IPS DF 19.7 (cell line): ENCODE measurements around the gene NDUFA11.

Experiments used
- DNase-seq: peaks from one replicate; pipeline ENCODE4 v3.0.0-alpha.2; 2013; ENCODE audit warnings: low read depth, low spot score

The NDUFA11 gene

DNA sequence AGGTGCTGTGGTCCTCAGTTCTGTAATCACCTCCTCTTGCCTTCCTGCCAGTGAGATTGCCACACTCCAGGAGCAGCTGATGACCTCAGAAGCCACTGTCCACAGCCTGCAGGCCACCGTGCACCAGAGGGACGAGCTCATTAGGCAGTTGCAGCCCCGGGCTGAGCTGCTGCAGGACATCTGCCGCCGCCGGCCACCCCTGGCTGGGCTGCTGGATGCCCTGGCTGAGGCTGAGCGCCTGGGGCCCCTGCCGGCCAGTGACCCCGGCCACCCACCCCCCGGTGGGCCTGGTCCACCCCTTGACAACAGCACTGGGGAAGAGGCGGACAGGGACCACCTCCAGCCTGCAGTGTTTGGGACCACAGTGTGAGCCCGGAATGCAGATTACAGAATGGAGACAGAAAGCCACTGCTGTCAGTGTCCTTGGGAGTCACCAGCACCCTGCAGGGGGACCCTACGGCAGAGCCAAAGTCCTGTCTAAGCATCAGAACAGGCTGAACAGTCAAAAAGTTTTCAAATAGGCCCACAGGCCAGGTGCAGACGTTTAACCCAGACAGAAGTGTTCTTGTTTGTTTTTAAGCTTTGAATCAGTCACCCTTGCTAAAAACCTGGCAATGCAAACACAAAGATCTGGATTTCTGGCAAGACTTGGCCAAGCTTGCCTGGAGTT is 5.3 kb upstream of the NDUFA11 start:
- DNase-seq = no peak

DNA sequence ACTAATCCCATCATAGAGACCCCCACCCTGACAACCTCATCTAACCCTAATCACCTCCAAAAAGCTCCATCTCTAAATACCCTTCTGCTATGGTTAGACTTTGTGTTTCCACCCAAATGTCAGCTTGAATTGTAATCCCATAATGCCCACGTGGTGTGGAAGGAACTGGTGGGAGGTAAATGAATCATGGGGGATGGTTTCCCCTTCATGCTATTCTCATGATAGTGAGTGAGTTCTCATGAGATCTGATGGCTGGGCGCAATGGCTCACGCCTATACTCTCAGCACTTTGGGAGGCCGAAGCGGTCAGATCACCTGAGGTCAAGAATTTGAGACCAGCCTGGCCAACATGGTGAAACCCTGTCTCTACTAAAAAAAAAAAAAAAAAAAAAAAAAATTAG is 3.7 kb upstream of the NDUFA11 start:
- DNase-seq = no peak

DNA sequence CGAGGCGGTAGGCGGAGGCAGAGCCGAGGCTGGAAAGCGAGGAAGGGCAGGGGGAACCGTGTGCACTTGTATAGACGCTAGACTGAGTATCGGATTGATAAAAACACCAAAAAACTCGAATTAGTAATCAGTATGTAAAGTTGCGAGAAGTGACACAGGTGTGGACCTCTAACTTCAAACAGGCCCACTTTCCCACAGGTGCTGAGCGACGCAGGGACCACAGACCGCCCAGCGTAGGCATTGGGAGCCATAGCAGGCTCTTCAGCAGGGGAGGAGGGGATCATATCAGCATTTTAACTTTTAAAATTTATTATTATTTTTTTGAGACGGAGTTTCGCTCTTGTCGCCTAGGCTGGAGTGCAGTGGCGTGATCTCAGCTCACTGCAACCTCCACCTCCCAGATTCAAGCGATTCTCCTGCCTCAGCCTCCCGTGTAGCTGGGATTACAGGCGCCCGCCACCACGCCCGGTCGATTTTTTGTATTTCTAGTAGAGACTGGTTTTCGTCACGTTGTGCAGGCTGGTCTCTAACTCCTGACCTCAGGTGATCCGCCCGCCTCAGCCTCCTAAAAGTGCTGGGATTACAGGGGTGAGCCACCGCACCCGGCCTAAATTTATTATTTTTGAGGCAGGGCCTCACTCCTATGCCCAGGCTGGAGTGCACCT is 1.7 kb upstream of the NDUFA11 start:
- DNase-seq = no peak

DNA sequence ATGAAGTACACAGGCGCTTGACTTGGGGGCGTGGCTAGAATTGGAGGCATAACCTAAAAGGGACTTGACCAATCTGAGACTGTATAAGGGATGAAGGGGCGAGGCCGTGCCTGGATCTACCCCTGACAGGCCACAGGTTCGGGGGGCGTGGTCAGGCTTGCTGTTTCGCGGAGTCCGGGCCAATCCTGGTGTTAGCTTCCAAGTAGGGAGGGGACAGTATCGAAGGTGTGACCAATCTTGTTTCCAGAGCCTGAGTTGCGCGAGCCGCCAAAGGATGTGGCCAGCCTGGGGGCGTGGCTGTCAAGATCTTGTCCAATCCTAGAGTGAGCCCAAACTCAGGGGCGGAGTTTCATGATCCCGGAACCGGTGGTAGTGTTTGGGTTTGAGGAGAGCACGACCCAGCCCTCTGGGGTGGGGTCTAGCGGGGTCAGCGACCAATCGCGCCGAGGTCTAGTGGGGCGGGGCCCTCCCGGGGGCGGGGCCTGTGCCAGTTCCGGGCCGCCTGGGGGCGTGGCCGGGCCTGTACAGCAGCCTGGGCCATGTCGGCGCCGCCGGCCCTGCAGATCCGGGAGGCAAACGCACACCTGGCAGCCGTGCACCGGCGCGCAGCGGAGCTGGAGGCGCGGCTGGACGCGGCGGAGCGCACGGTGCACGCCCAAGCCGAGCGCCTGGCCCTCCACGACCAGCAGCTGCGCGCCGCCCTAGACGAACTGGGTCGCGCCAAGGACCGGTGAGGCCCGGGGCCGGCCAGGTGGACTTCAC is 943 bp upstream of the NDUFA11 start, which contains the start of gene VMAC:
Gene VMAC (plus strand): TSS at position 521 of the 762 bp plus-strand sequence. CDS start 19 bp downstream, at position 540.
- DNase-seq = peak; percentile 99

DNA sequence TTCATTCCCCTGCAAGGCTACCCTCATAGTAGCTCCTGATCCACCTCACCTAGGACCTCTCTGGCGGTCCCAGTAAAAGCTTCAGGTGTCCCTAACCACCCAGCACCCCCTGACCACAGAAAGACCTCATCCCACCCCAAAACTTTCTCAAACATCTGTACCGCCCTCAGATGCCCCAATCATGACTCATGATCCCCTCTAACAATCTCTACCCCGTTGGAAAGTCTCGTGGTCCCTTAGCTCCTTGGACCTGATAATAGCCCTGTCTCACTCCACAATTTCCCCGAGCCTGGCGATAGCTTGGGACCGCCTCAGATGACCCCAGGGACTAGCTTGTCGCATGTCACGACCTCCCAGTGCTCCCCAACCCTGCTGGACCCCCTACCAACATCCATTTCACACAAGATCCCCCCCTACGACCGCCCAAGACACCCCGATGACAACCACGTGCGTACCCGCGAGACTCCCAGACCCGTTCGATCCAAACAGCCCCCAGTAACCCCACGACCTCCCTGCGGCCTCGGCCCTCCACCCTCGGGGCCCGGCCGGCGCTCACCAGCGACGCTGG is 450 bp downstream of the NDUFA11 start:
- no peak for DNase-seq

DNA sequence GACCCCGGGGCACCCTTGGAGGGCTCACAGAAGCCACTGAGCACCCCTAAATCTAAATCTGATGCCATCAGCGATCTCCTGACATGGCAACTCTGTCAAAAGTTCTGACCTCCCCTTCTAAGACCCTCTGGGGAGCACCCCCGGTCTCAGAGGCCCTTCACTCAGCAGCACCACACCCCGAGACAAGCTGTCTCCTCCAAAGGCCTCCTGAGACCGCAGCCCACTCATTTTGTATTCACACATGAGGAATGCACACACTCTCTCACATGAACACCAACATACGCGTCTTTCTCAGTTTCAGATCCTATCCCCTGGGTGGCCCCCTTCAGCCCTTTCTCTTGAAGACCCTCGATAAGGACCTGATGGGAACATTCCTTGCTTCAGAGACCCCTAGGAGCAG is 2.6 kb downstream of the NDUFA11 start:
- DNase-seq = no peak

DNA sequence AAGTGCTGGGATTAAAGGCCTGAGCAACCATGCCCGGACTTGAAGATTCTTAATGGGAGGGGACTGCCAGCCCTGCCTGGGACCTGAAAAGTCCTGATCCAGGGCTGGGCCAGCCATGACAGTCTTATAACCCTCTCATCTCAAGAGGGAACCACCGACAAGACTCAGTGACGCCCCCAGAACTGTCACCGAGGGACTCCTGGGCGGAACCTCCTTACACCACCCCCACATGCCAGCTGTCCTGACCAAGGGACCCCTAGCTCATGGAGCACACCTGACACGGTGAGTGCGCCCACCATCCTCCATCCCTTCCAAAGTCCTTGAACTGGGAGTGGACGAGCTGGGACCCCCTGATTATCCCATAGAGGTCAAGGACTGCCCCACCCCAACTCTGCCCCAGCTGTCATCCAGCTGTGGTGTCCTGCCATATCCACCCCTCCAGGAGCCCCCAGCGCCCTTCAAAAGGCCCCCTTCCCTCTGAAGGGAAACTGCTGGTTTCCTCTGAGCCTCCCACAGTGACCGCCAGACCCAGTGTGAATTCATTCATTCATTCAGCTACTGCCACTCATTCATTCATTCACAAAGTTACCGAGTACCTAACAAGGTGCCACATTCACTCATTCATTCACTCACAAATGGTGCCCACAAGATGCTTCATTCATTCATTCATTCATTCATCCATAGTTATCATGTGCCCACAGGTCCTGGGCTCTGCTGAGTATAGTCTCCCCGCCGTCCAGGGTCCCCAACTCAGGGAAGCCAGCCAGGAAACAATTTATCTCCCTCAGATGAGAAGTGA is 3.7 kb downstream of the NDUFA11 start:
- DNase-seq = no peak

DNA sequence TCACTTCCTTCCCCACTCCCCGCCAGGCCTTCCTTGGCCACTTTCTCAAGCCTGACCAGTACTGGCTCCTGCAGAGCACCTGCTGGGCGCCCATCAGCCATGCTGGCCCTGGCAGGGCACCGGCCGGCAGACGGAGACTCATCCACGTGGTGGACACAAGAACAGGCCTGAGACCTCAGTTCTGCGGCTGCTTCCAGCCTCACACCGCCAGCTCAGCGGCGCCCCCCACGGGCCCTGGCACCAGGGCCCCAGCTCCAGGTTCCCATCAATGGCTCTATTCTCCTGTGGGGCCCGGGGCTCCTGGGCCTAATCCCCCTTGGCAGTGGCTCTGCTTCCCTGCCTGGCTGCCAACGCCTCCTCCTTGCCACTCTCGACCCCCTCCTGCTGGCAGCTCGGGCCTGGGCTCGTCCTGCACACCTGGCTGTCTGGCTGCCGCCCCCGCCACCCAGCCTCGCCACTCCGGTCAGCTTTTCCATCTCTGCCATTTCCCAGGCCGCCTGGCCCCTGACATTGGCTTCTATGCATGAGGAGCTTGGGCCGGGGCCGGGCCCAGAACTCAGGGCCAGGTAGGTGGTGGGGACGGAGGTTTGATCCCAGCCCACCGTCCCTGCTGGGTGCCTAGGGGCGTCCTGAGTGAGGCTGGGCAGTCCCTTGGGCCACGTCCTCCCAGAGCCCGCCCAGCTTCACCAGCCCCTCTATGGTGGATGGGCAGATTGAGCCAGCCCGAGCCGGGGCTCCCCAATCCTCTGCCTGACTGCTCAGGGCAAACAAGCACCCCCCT is 6.2 kb downstream of the NDUFA11 start:
- no peak for DNase-seq

DNA sequence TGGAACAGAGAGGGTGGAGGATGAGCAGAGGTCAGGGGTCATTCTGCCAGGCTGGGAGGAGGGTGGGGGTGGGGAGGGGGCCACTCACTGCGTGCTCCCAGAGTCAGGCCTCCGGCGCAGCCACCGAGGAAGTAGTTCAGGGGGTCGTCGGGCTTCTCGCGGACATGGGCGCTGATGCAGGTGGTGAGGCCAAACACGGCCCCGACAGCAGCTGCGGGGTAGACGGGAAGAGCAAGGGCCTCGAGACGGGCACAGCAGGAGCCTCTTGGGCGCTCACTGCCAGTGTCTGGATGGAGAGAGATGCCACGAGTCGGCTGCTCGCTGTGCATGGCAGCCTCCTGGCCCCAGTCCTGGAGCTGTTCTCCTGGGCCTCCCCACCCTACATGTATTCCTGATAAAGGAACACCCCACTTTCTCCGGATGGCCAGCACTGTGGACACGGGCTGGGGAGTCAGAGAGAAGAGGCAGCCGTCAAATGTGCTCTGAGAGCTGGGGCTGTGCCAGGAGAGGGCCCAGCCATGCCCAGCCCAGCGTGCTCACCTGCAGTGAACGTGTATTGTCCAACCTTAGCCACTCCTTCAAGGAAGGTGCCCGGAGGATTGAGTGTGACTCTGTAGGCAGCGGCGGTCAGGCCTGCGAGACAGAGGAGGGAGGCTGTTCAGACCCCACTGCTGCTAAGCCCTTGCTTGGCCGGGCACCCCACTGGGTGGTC is 7.1 kb downstream of the NDUFA11 start:
- no peak for DNase-seq

DNA sequence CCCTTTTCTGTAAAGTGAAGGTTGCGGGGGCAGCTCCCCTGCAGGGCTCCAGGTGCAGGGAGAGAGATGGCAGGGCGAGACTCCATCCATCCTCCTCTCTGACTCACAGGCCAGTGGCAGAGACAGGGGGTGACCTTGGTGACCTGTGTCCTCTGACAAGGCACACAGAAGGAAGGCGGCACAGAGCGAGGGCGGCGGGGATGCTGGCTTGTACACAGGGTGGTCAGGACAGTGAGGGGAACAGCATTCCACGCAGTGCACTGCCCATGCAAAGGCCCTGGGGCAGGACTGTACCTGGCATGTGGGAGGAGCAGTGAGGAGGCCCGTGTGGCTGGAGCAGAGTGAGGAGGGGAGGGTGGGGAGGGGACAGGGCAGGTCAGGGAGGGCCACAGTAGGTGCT is 7.7 kb downstream of the NDUFA11 start:
- DNase-seq = no peak

DNA sequence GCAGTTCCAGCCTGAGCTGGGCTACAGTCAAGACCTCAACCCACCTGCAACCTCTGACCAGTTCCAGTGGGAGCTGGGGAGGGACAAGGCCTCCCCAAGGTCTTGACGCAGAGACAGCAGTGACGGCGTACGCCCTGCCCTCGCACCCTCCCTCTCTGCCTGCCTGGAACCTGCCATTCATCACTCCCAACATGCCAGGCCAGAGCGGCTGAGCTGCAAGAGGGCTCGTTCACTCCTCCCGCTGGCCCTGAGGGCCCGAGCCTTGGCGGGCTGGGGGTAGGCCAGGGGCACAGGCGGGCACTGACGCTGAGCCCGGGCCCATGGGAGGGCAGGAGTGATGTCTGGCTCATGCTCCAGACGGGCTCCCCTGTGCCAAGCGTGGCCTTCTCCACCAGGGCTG is 8.2 kb downstream of the NDUFA11 start:
- no peak for DNase-seq

DNA sequence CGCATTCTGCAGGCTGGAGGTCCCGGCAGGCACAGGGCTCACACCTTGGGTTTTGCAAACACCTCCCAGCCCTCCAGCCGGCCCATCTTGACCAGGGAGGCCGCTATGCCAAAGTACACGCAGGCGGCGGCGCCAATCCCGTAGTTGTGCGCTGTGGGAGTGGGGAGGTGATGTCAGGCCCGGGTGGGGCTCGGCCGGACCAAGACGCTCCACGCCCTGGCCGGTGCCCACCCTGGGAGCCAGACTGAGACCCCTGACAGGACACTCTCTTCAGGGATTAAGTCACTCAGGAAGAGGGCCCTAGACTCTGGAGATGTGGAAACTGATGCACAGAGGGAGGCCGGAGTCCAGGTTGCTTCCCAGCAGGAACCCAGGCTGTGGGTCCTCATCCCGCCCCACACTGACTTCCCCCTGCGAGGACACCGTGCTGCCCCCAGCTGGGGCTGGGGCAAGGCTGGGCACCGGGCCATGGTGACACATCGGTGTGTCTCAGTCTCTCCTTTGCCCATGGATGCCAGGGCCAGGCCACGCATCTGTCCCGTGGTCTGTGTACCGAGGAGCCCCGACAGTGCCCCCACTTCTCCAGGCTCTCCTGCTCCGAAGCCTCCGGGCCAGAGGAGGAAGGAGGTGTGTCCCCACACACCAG is 8.8 kb downstream of the NDUFA11 start:
- DNase-seq = no peak

DNA sequence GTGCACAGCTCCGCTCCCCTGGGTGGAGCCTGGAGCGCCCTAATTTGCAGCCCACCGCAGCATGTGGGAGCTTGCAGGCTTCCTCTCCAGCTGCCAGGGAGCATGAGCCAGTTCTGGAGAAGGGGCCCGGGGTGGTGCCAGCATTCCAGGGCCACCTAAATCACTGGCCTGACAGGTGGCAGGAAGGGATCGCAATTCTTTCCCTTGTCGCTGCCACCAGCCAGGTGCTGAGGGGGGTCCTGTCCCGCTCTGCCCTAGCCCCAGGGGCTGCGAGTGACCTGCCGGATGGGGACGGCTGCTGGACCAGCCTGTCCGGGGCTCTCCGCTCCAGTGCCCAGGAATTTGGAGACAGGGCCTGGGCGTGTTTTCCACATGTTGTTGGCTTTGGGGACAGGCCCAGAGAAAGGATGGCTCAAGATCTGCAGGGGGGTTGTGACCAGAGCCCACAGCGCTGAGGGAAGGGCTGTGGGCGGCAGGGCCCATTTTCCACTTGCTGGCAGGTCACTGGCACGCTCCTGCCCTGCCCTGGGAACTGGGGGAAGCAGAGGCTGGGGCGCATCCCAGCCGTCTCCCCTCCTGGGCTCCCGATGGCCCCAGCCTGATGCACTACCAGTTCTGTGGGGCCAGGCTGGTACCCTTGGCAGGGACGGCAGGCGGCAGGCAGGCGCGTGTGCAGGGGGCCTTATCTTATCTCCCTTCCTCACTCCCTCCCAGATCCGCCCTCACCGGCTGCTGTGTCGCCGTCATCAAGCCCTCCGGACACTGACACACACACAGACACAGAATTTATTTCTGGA is 9.5 kb downstream of the NDUFA11 start:
- no peak for DNase-seq

DNA sequence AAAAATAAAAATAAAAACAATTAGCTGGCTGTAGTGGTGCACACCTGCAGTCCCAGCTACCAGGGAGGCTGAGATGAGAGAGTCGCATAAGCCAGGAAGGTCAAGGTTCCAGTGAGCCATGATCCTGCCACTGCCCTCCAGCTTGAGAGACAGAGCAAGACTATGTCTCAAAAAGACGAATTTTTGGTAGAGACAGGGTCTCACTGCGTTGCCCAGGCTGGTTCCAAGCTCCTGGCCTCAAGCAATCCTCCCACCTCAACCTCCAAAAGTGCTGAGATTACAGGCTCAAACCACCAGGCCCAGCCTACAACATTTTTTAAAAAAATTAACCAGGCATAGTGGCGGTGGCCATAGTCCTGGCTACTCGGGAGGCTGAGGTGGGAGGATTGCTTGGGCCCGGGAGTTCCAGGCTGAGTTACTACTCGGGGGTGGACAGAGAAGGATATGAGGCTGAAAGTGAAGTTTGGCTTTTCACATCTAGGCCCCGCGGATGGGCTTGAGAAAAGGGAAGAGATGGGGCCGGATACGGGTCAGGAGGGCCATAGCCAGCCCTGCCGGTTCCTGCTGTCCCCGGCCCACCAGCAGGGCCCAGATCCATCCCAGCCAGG is 10.2 kb downstream of the NDUFA11 start:
- DNase-seq = no peak

DNA sequence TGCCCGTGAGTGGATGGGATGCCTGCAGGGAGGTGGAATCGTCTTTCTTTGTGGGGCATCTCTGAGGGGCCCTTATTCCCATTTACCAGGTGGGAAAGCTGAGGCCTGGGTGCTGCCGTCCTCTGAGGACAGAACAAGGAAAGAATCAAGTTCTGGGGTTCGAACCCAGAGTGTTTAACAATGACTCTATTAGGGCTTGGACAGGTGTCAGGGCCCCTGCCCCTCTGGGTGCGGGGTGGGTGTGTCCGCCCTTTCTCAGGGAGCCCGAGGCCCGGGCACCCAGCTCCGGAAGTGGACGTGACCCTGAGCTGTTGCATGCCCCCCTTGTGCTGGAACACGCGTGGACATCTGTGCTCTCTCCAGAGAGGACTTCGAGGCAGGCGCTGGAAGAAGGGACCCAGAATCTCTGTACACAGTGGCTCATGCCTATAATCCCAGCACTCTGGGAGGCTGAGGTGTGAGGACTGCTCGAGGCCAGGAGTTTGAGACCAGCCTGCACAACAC is 10.8 kb downstream of the NDUFA11 start:
- DNase-seq = no peak

DNA sequence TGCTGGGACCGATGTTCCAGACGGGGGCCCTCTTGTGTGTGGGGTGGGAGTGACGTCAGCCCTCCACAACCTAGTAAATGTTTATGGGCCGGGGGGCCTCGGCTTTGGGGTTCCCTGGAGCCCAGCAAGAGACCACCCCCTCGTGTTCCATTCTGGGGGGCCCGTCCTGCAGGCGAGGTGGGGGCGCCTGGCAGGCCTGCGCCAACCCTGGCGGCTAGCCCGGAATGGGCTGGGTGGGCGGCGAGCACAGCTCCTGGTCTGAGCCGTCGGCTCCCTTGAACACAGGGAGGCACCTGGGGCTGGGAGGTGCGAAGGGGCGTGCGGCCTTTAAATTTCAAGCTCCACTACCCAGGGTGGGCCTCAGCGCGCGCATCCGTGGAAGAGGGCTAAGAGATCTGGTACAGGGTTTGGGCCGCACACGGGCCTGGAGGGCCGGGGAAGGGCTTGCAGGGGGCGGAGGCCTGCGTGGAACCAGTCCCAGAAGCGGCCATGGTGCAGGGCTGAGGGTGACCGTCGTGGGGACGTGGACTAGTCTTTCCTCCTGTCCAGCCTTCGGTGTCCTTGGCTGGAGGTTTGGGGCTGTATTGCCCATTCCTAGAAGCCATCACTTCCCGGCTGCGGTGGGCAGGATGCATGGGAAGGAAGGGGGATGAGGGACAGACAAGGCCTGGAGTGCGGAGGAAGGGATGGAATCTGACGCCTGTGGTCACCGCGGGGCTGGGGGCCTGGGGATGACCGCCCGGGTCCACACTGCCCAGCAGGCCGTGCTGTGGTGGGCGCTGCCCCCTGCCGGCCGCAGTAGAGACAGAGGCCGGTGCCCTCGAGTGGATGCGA is 11.4 kb downstream of the NDUFA11 start:
- no peak for DNase-seq

DNA sequence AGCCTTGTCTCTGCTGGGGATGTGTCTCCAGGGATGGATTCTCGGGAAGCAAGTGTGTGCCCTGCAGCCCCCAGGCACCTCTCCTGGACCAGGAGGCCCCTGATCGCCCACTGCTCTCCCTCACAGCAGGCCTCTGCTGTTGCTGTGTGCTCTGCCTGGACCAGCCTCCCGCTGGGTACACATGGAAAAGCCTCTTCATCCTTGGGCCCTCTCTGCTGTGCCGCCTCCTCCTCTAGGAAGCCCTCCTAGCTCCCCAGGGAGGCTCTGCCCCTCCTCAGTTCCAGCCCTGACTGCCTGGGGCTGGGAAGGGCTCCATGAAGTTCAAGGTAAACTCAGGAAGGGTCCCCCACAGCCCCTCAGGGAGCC is 12.0 kb downstream of the NDUFA11 start:
- no peak for DNase-seq
